GM21576 (cell line): Measurements from ENCODE around the gene EIF2B4.

Experiments
- ATAC-seq: cut with Tn5 transposase; IDR thresholded peaks from one replicate; pipeline ENCODE4 v1.9.1; 2021; ENCODE audit warnings: mild to moderate bottlenecking, moderate library complexity; ENCODE audit not compliant: unreplicated experiment

The EIF2B4 gene

GRCh38 chr2:27370026-27370815, at the start of gene EIF2B4, which contains the start of gene SNX17:
TSS of gene EIF2B4 (minus strand) at chr2:27370338. CDS start at chr2:27370314, 24 bp downstream.
TSS of gene SNX17 (plus strand) at chr2:27370616. CDS start at chr2:27370744, 128 bp downstream.
- peak; percentile 85 for ATAC-seq

GRCh38 chr2:27416151-27416550, 46.0 kb upstream of the EIF2B4 start:
- no peak for ATAC-seq

DNA sequence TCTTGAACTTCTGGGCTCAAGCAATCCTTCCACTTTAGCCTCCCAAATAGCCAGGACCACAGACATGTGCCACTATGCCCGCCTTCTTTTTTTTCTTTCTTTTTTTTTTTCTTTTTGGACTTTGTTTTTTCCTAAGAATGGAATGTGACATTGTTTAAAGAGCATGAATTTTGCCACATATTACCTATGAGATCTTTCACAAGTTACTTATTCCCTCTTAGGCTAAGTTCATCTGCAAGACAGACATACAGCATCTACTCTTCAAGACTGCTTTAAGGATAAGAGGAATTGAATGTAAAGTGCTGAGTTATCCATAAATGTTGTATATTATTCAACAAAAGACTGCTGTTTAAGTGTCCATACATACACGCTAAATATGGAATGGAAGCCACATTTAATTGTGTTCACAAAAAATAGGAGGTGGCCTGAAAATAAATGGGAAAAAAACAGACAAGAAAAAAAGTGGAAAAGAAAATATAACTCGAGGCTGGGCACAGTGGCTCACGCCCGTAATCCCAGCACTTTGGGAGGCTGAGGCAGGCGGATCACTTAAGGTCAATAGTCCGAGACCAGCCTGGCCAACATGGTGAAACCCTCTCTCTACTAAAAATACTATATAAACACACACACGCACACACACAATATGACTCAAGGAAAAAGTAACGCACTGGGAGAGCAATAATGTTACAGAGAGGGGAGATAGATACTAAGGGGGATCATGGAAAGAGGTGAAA, 42.4 kb upstream of the EIF2B4 start:
- no peak for ATAC-seq

DNA sequence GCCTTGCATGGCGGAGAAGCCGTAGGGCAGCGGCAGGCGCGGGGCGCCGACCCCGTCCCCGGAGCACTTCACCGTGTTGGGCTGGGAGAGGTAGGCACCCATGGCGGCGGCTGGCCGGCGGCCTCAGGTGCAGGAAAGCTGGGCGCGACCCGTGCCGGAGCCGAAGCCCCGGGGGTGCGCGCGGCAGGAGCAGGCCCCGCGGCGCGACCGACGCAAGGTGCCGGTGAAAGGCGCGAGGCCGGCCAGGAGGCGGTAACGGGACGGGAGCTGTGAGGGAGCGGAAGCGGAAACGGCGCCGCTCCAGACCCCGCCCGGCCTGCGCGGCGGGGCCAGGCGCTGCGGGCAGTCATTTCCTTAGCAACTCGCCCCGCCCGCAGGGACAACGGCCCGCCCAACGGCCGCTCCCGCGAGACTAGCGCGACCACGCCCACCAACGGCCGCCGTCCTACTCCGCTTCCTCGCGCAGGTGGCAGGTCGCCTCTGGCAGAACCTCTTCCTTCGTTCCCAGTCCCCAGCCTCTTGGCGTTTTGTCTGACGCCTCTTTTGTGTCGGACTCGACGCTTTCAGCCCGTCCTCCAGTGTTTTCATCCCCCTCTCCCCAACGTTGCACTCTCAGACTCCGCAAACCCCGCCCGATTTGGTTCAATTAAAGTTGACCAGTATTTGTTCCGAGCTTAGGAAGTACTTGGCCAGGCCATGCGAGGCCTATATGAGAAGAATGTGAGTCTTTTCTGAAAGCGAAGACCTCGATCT, 39.4 kb upstream of the EIF2B4 start, which contains the start of gene PPM1G:
PPM1G (minus strand) TSS at position 271 of the 753 bp plus-strand sequence; CDS start at position 102, 169 bp downstream.
- ATAC-seq: peak; percentile 94

- ATAC-seq: peak; percentile 25
Measured at GRCh38 chr2:27408601-27409320, 38.6 kb upstream of the EIF2B4 start.

DNA sequence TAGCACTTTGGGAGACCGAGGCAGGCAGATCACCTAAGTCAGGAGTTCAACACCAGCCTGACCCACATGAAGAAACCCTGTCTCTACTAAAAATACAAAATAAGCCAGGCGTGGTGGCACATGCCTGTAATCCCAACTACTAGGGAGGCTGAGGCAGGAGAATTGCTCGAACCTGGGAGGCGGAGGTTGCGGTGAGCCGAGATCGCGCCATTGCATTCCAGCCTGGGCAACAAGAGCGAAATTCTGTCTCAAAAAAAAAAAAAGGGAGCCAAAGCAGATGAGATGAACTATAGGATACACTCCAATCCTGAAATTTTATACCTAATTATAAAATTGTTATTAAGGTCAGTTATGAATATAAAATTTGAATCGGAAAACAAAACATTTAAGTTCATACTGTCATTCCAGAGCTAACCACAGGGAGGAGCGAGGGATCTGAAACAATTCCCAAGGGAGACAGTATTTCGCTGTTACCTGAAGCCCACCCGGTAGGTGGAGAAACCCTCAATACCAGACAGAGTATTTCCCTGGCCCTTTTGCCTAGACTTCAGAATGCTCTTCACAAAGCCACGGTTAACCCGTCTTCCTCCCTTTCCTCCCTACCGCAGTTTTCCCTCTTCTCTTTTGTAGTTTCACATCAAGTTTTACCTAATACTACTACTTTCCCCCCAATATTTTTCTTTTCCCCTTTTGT, 37.8 kb upstream of the EIF2B4 start:
- ATAC-seq: no peak

- ATAC-seq: no peak
Measured at GRCh38 chr2:27400348-27401135, 30.4 kb upstream of the EIF2B4 start.

DNA sequence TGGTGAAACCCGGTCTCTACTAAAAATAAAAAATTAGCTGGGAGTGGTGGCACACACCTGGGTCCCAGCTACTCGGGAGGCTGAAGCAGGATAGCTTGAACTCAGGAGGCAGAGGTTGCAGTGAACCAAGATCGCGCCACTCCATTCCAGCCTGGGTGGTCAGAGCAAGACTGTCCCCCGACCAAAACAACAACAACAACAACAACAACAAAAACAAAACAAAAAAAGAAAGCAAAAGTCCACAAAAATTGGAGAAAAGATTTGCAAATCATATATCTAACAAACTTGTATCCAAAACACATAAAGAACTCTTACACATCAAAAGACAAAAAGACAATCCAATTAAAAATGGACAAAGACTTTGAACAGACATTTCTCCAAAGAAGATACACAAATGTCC, 28.8 kb upstream of the EIF2B4 start:
- ATAC-seq: no peak

- ATAC-seq: no peak
Measured at GRCh38 chr2:27393225-27393624, 23.1 kb upstream of the EIF2B4 start.

GRCh38 chr2:27390822-27391679, 20.9 kb upstream of the EIF2B4 start:
- ATAC-seq: no peak

- no peak for ATAC-seq
Measured at GRCh38 chr2:27381577-27382181, 11.5 kb upstream of the EIF2B4 start.

GRCh38 chr2:27380626-27381545, 10.7 kb upstream of the EIF2B4 start, which contains the start of gene ZNF513:
TSS of gene ZNF513 (minus strand) at chr2:27380734. CDS start at chr2:27380526, 208 bp downstream.
- peak; percentile 88 for ATAC-seq

DNA sequence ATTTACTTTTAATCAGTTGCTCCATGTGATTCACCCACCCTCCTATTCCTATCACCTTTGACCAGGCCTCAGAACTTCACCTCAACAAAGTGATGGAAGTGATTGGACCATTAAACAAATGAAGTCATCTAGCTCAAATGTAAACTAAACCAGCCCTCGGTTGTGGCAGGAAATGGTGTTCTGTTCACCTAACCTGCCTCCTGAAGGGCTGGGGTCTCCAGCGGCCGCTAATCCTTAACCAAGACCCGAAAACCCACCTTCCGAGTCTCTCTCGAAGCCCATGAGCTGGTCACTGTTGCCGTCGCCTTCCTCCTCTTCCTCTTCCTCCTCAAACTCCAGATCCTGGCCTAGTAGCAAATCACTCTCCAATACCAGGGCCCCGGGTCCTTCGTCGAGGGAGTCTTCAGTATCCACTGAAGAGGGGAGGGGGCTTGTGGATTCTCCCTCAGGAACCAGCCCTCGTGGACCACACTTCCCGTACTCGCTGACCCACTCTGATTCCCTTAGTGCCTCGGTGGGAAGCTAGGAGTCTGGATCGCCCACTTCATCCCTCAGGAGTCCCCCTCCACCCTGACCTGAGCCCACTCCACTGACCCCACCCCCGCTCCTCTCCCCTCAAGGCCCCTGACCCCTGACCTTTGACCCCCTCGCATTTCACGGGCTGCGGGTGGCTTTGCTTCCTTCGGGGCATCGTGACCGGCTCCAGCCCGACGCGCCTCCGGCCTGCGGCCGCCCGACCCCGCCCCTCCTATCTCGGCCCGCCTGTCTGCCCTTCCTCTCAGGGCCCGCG, 9.9 kb upstream of the EIF2B4 start:
- peak; percentile 28 for ATAC-seq

- ATAC-seq: no peak
Measured at GRCh38 chr2:27379383-27379835, 9.3 kb upstream of the EIF2B4 start.

- ATAC-seq: no peak
Measured at GRCh38 chr2:27378809-27379290, 8.7 kb upstream of the EIF2B4 start.
